Mesendoderm (in vitro differentiated cells): ENCODE data around the gene ENKD1.

Experiments
- DNase-seq: peaks from one replicate; pipeline ENCODE4 v3.0.0; 2013
- H2AK5ac ChIP-seq: 2 replicates; pipeline ENCODE4 v1.6.1; 2013; ENCODE audit warnings: low read length, inconsistent platforms
- H2BK120ac ChIP-seq: 2 replicates; pipeline ENCODE4 v1.6.1; 2013; ENCODE audit warnings: low read depth, mild to moderate bottlenecking, low read length, moderate library complexity, mixed read lengths
- H2BK15ac ChIP-seq: replicated peaks from 2 replicates; pipeline ENCODE4 v1.6.1; 2013; ENCODE audit warnings: low read depth, mild to moderate bottlenecking, moderate library complexity
- H2BK5ac ChIP-seq: 2 replicates; pipeline ENCODE4 v1.6.1; 2013; ENCODE audit warnings: low read length, inconsistent platforms
- H3K18ac ChIP-seq: 2 replicates; pipeline ENCODE4 v1.6.1; 2013; ENCODE audit warnings: mild to moderate bottlenecking, low read length, mixed read lengths
- H3K23ac ChIP-seq: one replicate; pipeline ENCODE4 v1.6.1; 2013; ENCODE audit warnings: low read length
- H3K27ac ChIP-seq: 2 replicates; pipeline ENCODE4 v1.5.1; 2013; ENCODE audit warnings: low read depth, mild to moderate bottlenecking, inconsistent platforms, low read length, moderate library complexity
- H3K27me3 ChIP-seq: 2 replicates; pipeline ENCODE4 v1.6.1; 2013; ENCODE audit warnings: low read length, control low read depth, mild to moderate bottlenecking, inconsistent platforms; ENCODE audit not compliant: insufficient read depth, poor library complexity
- H3K36me3 ChIP-seq: 2 replicates; pipeline ENCODE4 v1.6.1; 2013; ENCODE audit warnings: low read length, inconsistent platforms; ENCODE audit not compliant: control insufficient read depth, insufficient read depth
- H3K4ac ChIP-seq: one replicate; pipeline ENCODE4 v1.6.1; 2013; ENCODE audit warnings: low read depth, mild to moderate bottlenecking, low read length, moderate library complexity
- H3K4me1 ChIP-seq: 2 replicates; pipeline ENCODE4 v1.6.1; 2013; ENCODE audit warnings: low read depth, low read length, inconsistent platforms; ENCODE audit not compliant: control insufficient read depth
- H3K4me2 ChIP-seq: 2 replicates; pipeline ENCODE4 v1.6.1; 2013; ENCODE audit warnings: low read length
- H3K4me3 ChIP-seq: 2 replicates; pipeline ENCODE4 v1.5.1; 2013; ENCODE audit warnings: mild to moderate bottlenecking, low read length
- H3K56ac ChIP-seq: one replicate; pipeline ENCODE4 v1.6.1; 2013; ENCODE audit warnings: low read length
- H3K79me1 ChIP-seq: 2 replicates; pipeline ENCODE4 v1.6.1; 2013; ENCODE audit warnings: low read length, inconsistent platforms
- H3K79me2 ChIP-seq: 2 replicates; pipeline ENCODE4 v1.6.1; 2013; ENCODE audit warnings: mild to moderate bottlenecking, low read length; ENCODE audit not compliant: control insufficient read depth, insufficient read depth
- H3K9ac ChIP-seq: 2 replicates; pipeline ENCODE4 v1.6.1; 2013; ENCODE audit warnings: low read length, inconsistent platforms
- H4K5ac ChIP-seq: one replicate; pipeline ENCODE4 v1.6.1; 2013; ENCODE audit warnings: low read length
- H4K8ac ChIP-seq: one replicate; pipeline ENCODE4 v1.6.1; 2013; ENCODE audit warnings: low read depth, mild to moderate bottlenecking, control low read depth, low read length, moderate library complexity
- WGBS: extraction: QIAGEN DNeasy Blood & Tissue Kit; methylation state at CpG from one replicate; pipeline ENCODE4 v1.1.7; 2013; ENCODE audit warnings: low lambda C conversion rate, missing lambda C conversion rate; ENCODE audit not compliant: insufficient coverage; ENCODE audit errors: extremely low coverage; 5-methylcytosine and 5-hydroxymethylcytosine counted together

Gene ENKD1

DNA sequence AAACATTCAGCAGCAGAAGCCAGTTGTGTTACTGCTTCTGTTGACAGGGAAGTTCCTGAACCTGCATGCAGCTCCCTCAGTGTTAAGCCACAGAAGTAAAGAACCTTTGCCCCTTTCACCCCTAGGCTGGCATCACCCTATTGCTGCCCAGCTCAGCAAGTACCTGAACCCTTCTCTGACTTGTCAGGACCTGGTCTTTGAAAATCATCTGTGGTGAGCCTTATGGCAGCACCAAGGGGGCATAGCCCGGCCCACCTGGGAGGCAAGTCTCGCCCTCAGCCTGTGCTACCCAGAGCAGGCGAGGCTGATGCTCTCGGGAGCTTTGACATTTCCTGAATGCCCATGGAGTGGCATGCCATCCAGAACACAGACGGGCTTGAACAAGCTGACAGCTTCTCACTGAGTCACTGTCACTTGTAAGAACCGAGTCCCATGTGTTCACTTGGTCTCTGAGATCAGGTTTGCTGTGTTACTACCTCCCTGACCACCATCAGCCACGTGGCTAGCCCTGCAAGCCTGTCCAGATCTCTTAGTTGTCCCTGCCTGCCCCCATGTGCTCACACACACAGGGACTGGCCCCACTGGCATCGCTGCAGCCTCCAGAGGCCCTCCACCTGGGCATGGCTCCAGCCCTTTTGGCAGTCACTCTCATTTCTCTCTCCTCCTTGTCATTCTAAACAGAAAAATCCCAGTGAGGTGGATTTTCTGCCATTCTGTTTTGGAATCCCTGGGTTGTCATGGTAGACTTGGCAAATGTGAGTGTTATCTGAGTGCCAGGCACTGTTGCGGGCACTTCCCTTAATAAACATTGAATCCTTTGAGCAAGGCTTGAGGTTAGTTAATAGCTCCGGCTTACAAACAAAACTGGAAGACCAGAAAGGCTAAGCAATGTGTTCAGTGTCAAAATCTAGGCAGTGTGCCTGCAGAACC, 24.5 kb downstream of the ENKD1 start:
- Histone ChIP-seq H2BK15ac (no peak overlapping the region), H2AK5ac (no peak overlapping the region)
- no CpG with 5 or more reads among the region's 10 CpGs for WGBS

DNA sequence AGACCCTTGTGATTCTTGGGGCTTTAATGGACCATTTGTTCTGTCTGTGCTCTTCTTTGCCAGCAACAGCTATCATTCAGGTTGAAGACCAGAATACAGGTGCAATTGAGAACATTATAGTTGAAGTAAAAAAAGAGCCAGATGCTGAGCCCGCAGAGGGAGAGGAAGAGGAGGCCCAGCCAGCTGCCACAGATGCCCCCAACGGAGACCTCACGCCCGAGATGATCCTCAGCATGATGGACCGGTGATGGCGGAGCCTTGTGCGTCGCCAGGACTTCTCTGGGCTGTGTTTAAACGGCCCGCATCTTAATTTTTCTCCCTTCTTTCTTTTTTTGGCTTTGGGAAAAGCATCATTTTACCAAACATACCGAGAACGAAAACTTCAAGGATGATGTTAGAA, 28.9 kb downstream of the ENKD1 start:
- no peak overlapping the region for H3K4me3 ChIP-seq
- no peak for DNase-seq
- no peak overlapping the region for H3K4ac ChIP-seq
- no peak overlapping the region for H3K56ac ChIP-seq
- no peaks in the 10 kb centered on the region for H3K27me3 ChIP-seq
- no peak overlapping the region for H2BK15ac ChIP-seq
- no peaks in the 10 kb centered on the region for H3K79me1 ChIP-seq
- H3K4me1 ChIP-seq = no peaks in the 10 kb centered on the region
- H3K4me2 ChIP-seq = no peak overlapping the region
- no peak overlapping the region for H4K5ac ChIP-seq
- H3K23ac ChIP-seq = no peak overlapping the region
- no CpG with 5 or more reads among the region's 12 CpGs for WGBS
- no peak overlapping the region for H2AK5ac ChIP-seq
- H3K36me3 ChIP-seq = peaks cover 6% of the 10 kb centered on the region
- H3K27ac ChIP-seq = no peak overlapping the region
- no peak overlapping the region for H2BK120ac ChIP-seq
- no peak overlapping the region for H3K18ac ChIP-seq
- H3K79me2 ChIP-seq = no peaks in the 10 kb centered on the region
- H4K8ac ChIP-seq = no peak overlapping the region
- no peak overlapping the region for H3K9ac ChIP-seq
- H2BK5ac ChIP-seq = no peak overlapping the region

More for the DNA sequence above, 24.5 kb downstream of the ENKD1 start:
- H3K56ac ChIP-seq = no peak overlapping the region
- no peak overlapping the region for H4K8ac ChIP-seq
- H3K9ac ChIP-seq = no peak overlapping the region
- no peak overlapping the region for H3K23ac ChIP-seq
- H3K18ac ChIP-seq = no peak overlapping the region
- H3K79me1 ChIP-seq = no peaks in the 10 kb centered on the region
- H3K79me2 ChIP-seq = no peaks in the 10 kb centered on the region
- H3K4me3 ChIP-seq = no peak overlapping the region
- H2BK5ac ChIP-seq = no peak overlapping the region
- no peak overlapping the region for H3K4me2 ChIP-seq
- H3K27me3 ChIP-seq = no peaks in the 10 kb centered on the region
- no peak overlapping the region for H3K4ac ChIP-seq
- no peak overlapping the region for H2BK120ac ChIP-seq
- no peak overlapping the region for H4K5ac ChIP-seq
- no peak for DNase-seq
- H3K27ac ChIP-seq = no peak overlapping the region
- H3K36me3 ChIP-seq = peaks cover 3% of the 10 kb centered on the region
- no peaks in the 10 kb centered on the region for H3K4me1 ChIP-seq

DNA sequence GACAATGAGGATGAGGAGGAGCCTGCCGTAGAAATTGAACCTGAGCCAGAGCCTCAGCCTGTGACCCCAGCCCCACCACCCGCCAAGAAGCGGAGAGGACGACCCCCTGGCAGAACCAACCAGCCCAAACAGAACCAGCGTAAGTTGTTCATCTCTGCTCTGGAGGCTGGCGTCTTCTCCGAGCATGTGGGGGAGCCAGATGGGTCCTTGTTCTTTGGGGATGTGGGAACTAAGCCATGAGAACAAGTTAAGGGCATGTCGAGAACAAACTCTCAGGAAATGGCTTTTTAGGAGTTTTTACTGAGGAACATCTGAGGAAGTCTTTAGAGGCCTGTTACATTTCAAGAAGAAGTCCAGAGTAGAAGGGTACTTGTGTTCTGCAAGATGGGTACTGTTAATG, 29.8 kb downstream of the ENKD1 start:
- no peak overlapping the region for H2BK15ac ChIP-seq
- H3K79me1 ChIP-seq = no peaks in the 10 kb centered on the region
- H3K23ac ChIP-seq = no peak overlapping the region
- H2BK120ac ChIP-seq = no peak overlapping the region
- H3K27me3 ChIP-seq = no peaks in the 10 kb centered on the region
- H2BK5ac ChIP-seq = no peak overlapping the region
- H3K18ac ChIP-seq = no peak overlapping the region
- no peak overlapping the region for H3K4me2 ChIP-seq
- no peaks in the 10 kb centered on the region for H3K79me2 ChIP-seq
- H3K9ac ChIP-seq = no peak overlapping the region
- H4K5ac ChIP-seq = no peak overlapping the region
- H3K56ac ChIP-seq = no peak overlapping the region
- H3K4me3 ChIP-seq = no peak overlapping the region
- WGBS = no CpG with 5 or more reads among the region's 8 CpGs
- no peak overlapping the region for H3K4ac ChIP-seq
- no peak overlapping the region for H3K27ac ChIP-seq
- DNase-seq = no peak
- H2AK5ac ChIP-seq = no peak overlapping the region
- H3K4me1 ChIP-seq = no peaks in the 10 kb centered on the region
- peaks cover 6% of the 10 kb centered on the region for H3K36me3 ChIP-seq
- H4K8ac ChIP-seq = no peak overlapping the region

DNA sequence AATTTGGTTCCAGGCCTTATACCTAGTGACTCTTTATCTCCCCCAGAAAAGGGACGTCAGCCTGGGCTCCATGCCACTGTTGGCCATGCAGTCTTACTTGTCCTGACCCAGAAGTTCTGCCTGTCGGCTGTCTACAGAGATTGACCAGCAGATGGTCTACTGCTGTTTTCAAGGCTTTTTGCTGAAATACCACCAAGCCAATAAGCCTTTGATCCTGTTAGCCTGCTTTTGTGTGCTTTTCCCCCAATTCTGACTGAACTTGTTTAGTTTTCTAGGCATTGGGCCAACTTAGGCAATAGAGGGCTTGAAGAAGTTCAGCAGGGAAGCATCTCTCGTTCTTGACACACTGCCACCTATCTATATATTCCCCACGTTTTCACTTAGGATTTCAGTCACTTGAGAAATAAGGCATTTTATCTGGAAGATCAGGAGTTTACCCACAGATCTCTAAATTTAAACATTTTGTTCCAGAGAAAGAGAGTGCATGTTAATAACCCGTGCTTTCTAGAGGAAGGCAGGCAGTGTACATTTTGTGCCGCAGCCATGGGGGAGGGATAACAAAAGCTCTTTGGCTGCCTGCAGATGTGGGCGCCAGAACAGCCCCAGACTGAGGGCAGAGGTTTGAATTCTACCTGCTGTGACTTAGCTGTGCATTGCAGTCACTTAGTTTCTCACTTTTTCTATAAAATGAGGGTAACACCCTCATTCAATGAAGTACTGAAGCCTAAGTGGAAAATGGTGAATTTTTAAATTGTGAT, 34.0 kb downstream of the ENKD1 start:
- no peak overlapping the region for H2BK120ac ChIP-seq
- H3K4ac ChIP-seq = no peak overlapping the region
- H3K18ac ChIP-seq = no peak overlapping the region
- no CpG with 5 or more reads among the region's 7 CpGs for WGBS
- no peak for DNase-seq
- no peak overlapping the region for H3K4me2 ChIP-seq
- peaks cover 9% of the 10 kb centered on the region for H3K36me3 ChIP-seq
- H2BK15ac ChIP-seq = no peak overlapping the region
- no peak overlapping the region for H3K23ac ChIP-seq
- H3K56ac ChIP-seq = no peak overlapping the region
- no peak overlapping the region for H3K27ac ChIP-seq
- H4K5ac ChIP-seq = no peak overlapping the region
- no peak overlapping the region for H4K8ac ChIP-seq
- H3K4me3 ChIP-seq = no peak overlapping the region
- no peaks in the 10 kb centered on the region for H3K79me2 ChIP-seq
- H3K27me3 ChIP-seq = no peaks in the 10 kb centered on the region
- H3K9ac ChIP-seq = no peak overlapping the region
- no peak overlapping the region for H2BK5ac ChIP-seq
- no peak overlapping the region for H2AK5ac ChIP-seq
- no peaks in the 10 kb centered on the region for H3K4me1 ChIP-seq
- no peaks in the 10 kb centered on the region for H3K79me1 ChIP-seq

DNA sequence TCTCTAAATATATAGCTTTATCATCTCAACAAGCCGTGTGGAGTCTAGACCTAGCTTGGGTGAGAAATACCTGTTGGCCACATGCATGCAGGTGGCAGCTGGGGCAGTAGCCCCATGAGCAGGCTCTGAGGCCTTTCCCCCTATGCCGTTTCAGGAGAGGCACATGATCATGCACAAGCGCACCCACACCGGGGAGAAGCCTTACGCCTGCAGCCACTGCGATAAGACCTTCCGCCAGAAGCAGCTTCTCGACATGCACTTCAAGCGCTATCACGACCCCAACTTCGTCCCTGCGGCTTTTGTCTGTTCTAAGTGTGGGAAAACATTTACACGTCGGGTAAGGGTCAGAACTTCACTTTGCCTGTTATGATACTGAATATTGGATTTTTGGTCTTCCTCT, 38.3 kb downstream of the ENKD1 start:
- Histone ChIP-seq H3K27ac (no peak overlapping the region), H2AK5ac (no peak overlapping the region), H2BK15ac (no peak overlapping the region), H3K4me1 (no peaks in the 10 kb centered on the region), H4K8ac (no peak overlapping the region), H3K79me1 (no peaks in the 10 kb centered on the region), H2BK120ac (no peak overlapping the region), H3K56ac (no peak overlapping the region), H3K4me3 (no peak overlapping the region), H3K4ac (no peak overlapping the region), H3K23ac (no peak overlapping the region), H3K9ac (no peak overlapping the region), H3K36me3 (peaks cover 13% of the 10 kb centered on the region), H3K4me2 (no peak overlapping the region), H3K18ac (no peak overlapping the region), H3K79me2 (no peaks in the 10 kb centered on the region), H2BK5ac (no peak overlapping the region), H3K27me3 (no peaks in the 10 kb centered on the region), H4K5ac (no peak overlapping the region)
- no CpG with 5 or more reads among the region's 14 CpGs for WGBS
- DNase-seq = no peak
